ENCODE data around the gene PARPBP. TPM values are rescaled to one million over a fixed set of nuclear protein-coding genes. Genes with fewer than 3 reads are reported as not detected.

The PARPBP gene
- total and polyA plus RNA-seq, 2 of the 13 experiments (the other 11 are each of a cell fraction or from before 2014, with no cell fraction given): 6.7 to 28.4 TPM

- TF ChIP-seq ZNF407 (CRISPR knock-in tag; IDR thresholded peaks at IDR 0.05; ENCODE audit: not compliant biosample characterization) (no peak), KIAA2018 (CRISPR knock-in tag; IDR thresholded peaks at IDR 0.05; ENCODE audit: borderline replicate concordance) (no peak), ELF3 (CRISPR knock-in tag; IDR thresholded peaks at IDR 0.05) (no peak), SIX1 (CRISPR knock-in tag; IDR thresholded peaks at IDR 0.05; ENCODE audit: borderline replicate concordance) (no peak), ZNF7 (CRISPR knock-in tag; IDR thresholded peaks at IDR 0.05) (no peak), MYC (CRISPR knock-in tag; IDR thresholded peaks at IDR 0.05; ENCODE audit: borderline replicate concordance) (peak; percentile 52), HNF1B (CRISPR knock-in tag; IDR thresholded peaks at IDR 0.05) (0 out of 2 replicates have a peak, but pooled peaks have one; percentile 22), ZNF607 (CRISPR knock-in tag; IDR thresholded peaks at IDR 0.05; ENCODE audit: borderline replicate concordance) (no peak), ZNF605 (CRISPR knock-in tag; IDR thresholded peaks at IDR 0.05) (no peak), ZNF414 (CRISPR knock-in tag; IDR thresholded peaks at IDR 0.05) (no peak), MXI1 (IDR thresholded peaks at IDR 0.05; ENCODE audit: borderline replicate concordance, low read depth, low read length) (peak; percentile 66; the same call in 1 of the 3 replicates)
These were observed 903 bp downstream of the PARPBP start (continued) for GRCh38 chr12:102120886-102121285.
